HepG2 (cell line): ENCODE results near the gene PANX1. TPM values are rescaled to one million over a fixed set of nuclear protein-coding genes. Genes with fewer than 3 reads are reported as not detected.

Source experiments
- ATAC-seq: fragments of 200-7000 bp; cut with Tn5 transposase; 3 replicates; pipeline ENCODE4 v1.9.1; 2020; ENCODE audit warnings: mild to moderate bottlenecking, moderate library complexity
- BruUV-seq: library from RNA; stranded (reverse); fragments of 400-500 nt; replicated peaks from 2 replicates; lab custom pipeline; 2021; lab: Mats Ljungman, UMichigan
- CTCF ChIA-PET: fragments of 300-600 bp; formaldehyde crosslinking; extraction: SDS; loops from one replicate; lab custom pipeline; 2021; ENCODE audit warnings: low total read pairs, inconsistent platforms, low intra/inter-chr PET ratio; lab: Yijun Ruan, JAX
- POLR2A ChIA-PET: fragments of 350-600 bp; sonication (Branson Sonifier 250); formaldehyde crosslinking; loops from one replicate; lab custom pipeline; 2020; ENCODE audit warnings: antibody characterized with exemption, inconsistent platforms; lab: Yijun Ruan, JAX
- DNase-seq: peaks from one replicate; pipeline ENCODE4 v3.0.0-alpha.2; 2015; ENCODE audit warnings: low spot score
- FAIRE-seq: peaks from 3 replicates; lab custom pipeline; 2011; peaks lifted over from hg19 to GRCh38; lab: Jason Lieb, UNC
- H2AFZ ChIP-seq: one replicate; pipeline ENCODE4 v1.6.1; 2011; ENCODE audit warnings: low read length, inconsistent platforms
- H3K27ac ChIP-seq: fragments of 300-600 bp; 3 replicates; pipeline ENCODE4 v1.8.0; 2011; ENCODE audit warnings: mixed run types, mild to moderate bottlenecking, mixed read lengths, low read length, inconsistent platforms; ENCODE audit not compliant: insufficient read depth; ENCODE audit errors: extremely low read length
- H3K27me3 ChIP-seq, 2 experiments: fragments of 200-600 bp in 1 of 2; 2 replicates in 1 of 2; 3 replicates in 1 of 2; pipeline versions ENCODE4 v1.6.0 to v1.8.0; 2011; ENCODE audit warnings: low read length in 2 of 2, mild to moderate bottlenecking in 2 of 2, moderate library complexity in 2 of 2, inconsistent platforms in 1 of 2; ENCODE audit not compliant: insufficient read depth in 2 of 2, control insufficient read depth in 1 of 2
- H3K36me3 ChIP-seq, 2 experiments: fragments of 200-600 bp in 1 of 2; replicated peaks in 1 of 2; 2 replicates in 1 of 2; 3 replicates in 1 of 2; pipeline versions ENCODE4 v1.5.1 to v1.8.0; 2011; ENCODE audit warnings: low read length in 2 of 2, inconsistent platforms in 1 of 2; ENCODE audit not compliant: insufficient read depth in 2 of 2, control insufficient read depth in 1 of 2
- H3K4me1 ChIP-seq: 2 replicates; pipeline ENCODE4 v1.5.1; 2012; ENCODE audit warnings: low read length, inconsistent platforms; ENCODE audit not compliant: insufficient read depth
- H3K4me2 ChIP-seq: 2 replicates; pipeline ENCODE4 v1.6.0; 2011; ENCODE audit warnings: low read depth, low read length, inconsistent platforms
- H3K4me3 ChIP-seq, 3 experiments: fragments of 200-600 bp in 1 of 3; sonication (generic), shearing (Covaris generic) in 1 of 3; replicated peaks in 1 of 3; 2 replicates each; pipeline ENCODE4 v1.5.1; 2011 to 2016; ENCODE audit warnings: low read length in 3 of 3, inconsistent platforms in 2 of 3, low read depth in 2 of 3, mild to moderate bottlenecking in 2 of 3, control low read depth in 1 of 3, mixed read lengths in 1 of 3; ENCODE audit not compliant: insufficient read depth in 1 of 3
- H3K79me2 ChIP-seq: one replicate; pipeline ENCODE4 v1.6.1; 2011; ENCODE audit warnings: low read length, inconsistent platforms; ENCODE audit not compliant: insufficient read depth
- H3K9ac ChIP-seq: 2 replicates; pipeline ENCODE4 v1.6.0; 2011; ENCODE audit warnings: mild to moderate bottlenecking, low read depth, low read length, inconsistent platforms; ENCODE audit not compliant: insufficient read depth
- H3K9me3 ChIP-seq: 2 replicates; pipeline ENCODE4 v1.5.1; 2012; ENCODE audit warnings: mild to moderate bottlenecking, low read length
- H4K20me1 ChIP-seq: 2 replicates; pipeline ENCODE4 v1.6.0; 2011; ENCODE audit warnings: inconsistent platforms, mild to moderate bottlenecking, low read length, moderate library complexity; ENCODE audit not compliant: insufficient read depth
- KMT2B ChIP-seq: IDR thresholded peaks from 2 replicates; pipeline ENCODE4 v1.6.1; 2016; ENCODE audit warnings: missing genetic modification reagents, missing compliant biosample characterization
- MED13 ChIP-seq: sonication (generic); formaldehyde crosslinking; IDR thresholded peaks from 2 replicates; pipeline ENCODE4 v1.5.0; 2020; ENCODE audit warnings: missing genetic modification reagents
- NKX3-1 ChIP-seq: sonication (generic); formaldehyde crosslinking; IDR thresholded peaks from 2 replicates; pipeline ENCODE4 v1.5.0; 2020; ENCODE audit warnings: missing genetic modification reagents
- ZKSCAN5 ChIP-seq: sonication (generic); formaldehyde crosslinking; IDR thresholded peaks from 2 replicates; pipeline ENCODE4 v1.5.1; 2020; ENCODE audit warnings: mild to moderate bottlenecking, missing genetic modification reagents
- ZNF615 ChIP-seq: sonication (generic); formaldehyde crosslinking; IDR thresholded peaks from 2 replicates; pipeline ENCODE4 v1.5.0; 2020; ENCODE audit warnings: mild to moderate bottlenecking, missing genetic modification reagents, borderline replicate concordance
- ZNF678 ChIP-seq: sonication (generic); formaldehyde crosslinking; IDR thresholded peaks from 2 replicates; pipeline ENCODE4 v1.4.0; 2020; ENCODE audit warnings: mild to moderate bottlenecking, missing genetic modification reagents
- ZNF879 ChIP-seq: sonication (generic); formaldehyde crosslinking; IDR thresholded peaks from 2 replicates; pipeline ENCODE4 v1.8.1; 2023; ENCODE audit warnings: missing genetic modification reagents
- WGBS: methylation state at CpG from one replicate; pipeline ENCODE4 v1.1.6; 2017; ENCODE audit warnings: low lambda C conversion rate; 5-methylcytosine and 5-hydroxymethylcytosine counted together
- in situ Hi-C: cut with HindIII; loops from 2 replicates; pipeline ENCODE4 v1.10.0; 2017; ENCODE audit warnings: low pct_unique_long_range_greater_than_20kb; ENCODE audit not compliant: extremely low pct_ligation_motif_present
- intact Hi-C: fragments of 100-400 bp; cut with micrococcal nuclease; formaldehyde crosslinking; loops from one replicate; pipeline ENCODE4 v1.10.0; 2022; ENCODE audit not compliant: unreplicated experiment
- polyA plus RNA-seq, 8 experiments: library from polyadenylated mRNA; depleted of rRNA in 3 of 8; stranded (reverse) in 7 of 8; unstranded in 1 of 8; fragments of >200 nt; fragmentation: Illumina TruSeq in 4 of 8; extraction: Trizol in 4 of 8; gene quantifications; 2 replicates each; pipeline versions ENCODE4 v1.2.1 to v1.2.3, GENCODE V29; 2011 to 2016; ENCODE audit warnings: low read depth in 4 of 8, missing spikeins in 1 of 8, mixed read lengths in 1 of 8; ENCODE audit not compliant: insufficient read depth in 1 of 8
- total RNA-seq, 5 experiments: library from RNA; depleted of rRNA; stranded (reverse); fragments of >200 nt; fragmentation: Illumina TruSeq; extraction: Trizol; gene quantifications; 2 replicates each; pipeline ENCODE4 v1.2.3, GENCODE V29; 2016; ENCODE audit warnings: low read depth in 1 of 5
- TF ChIP-seq, protein P1 (sequence below): sonication (generic); formaldehyde crosslinking; IDR thresholded peaks from 2 replicates; pipeline ENCODE4 v1.4.0; 2020; ENCODE audit warnings: missing genetic modification reagents
- TF ChIP-seq, protein P2 (sequence below): sonication (generic); formaldehyde crosslinking; IDR thresholded peaks from 2 replicates; pipeline ENCODE4 v1.5.0; 2020; ENCODE audit warnings: mild to moderate bottlenecking, missing genetic modification reagents
- TF ChIP-seq, protein P3 (sequence below): IDR thresholded peaks from 2 replicates; pipeline ENCODE4 v1.4.0; 2020; ENCODE audit warnings: mild to moderate bottlenecking, missing genetic modification reagents
- TF ChIP-seq, protein P4 (sequence below): sonication (generic); formaldehyde crosslinking; IDR thresholded peaks from 2 replicates; pipeline ENCODE4 v1.4.0; 2020; ENCODE audit warnings: missing genetic modification reagents, borderline replicate concordance

Gene PANX1
- total and polyA plus RNA-seq, 2 of the 13 experiments (the other 11 are each of a cell fraction or from before 2014, with no cell fraction given), result 8.3 to 24.8 TPM

DNA sequence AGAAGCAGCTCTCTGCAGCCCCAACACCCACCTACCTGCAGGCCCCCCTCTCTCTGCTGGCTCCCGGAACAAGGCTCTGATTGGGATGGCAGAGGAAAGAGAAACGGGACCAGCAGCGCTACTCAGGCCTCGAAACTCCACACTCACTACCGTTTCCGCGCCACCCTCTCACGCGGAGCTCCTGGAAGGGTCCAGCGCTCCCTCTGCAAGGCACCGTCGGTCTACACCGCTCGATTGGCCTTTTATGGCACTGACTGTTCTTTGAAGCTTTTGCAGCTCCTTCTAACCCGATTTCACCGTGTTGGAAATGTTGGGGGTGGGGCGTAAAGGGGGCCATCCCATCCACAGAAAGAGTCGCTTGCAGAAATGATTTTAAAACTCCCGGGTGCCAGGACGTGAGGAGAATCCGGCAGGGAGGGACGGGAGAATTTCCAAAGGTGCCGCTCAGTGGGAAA, 323 bp upstream of the PANX1 start:
- H2AFZ ChIP-seq, result peak overlapping the region; percentile 35
- CTCF ChIA-PET, result no interaction called here
- H3K4me2 ChIP-seq, result peak overlapping the region; percentile 83
- peak overlapping the region; percentile 87 for H3K27ac ChIP-seq
- peaks cover 10% of the 10 kb centered on the region; the same call in 1 of the 2 replicates for H4K20me1 ChIP-seq
- no peaks in the 10 kb centered on the region for H3K9me3 ChIP-seq
- FAIRE-seq (no peak), ATAC-seq (peak; percentile 53), DNase-seq (no peak)
- peaks cover 37% of the 10 kb centered on the region for H3K79me2 ChIP-seq
- H3K4me3 ChIP-seq, result peak overlapping the region; percentile 90 to 96 (median 94)
- intact Hi-C loops (loop anchor here (2.0 to 10.0 kb wide), 3 partner anchors 24 to 364 kb away; partner anchors contain the start of genes ANKRD49 and MRE11), in situ Hi-C loops (no loop called here)
- peaks cover 43% of the 10 kb centered on the region for H3K4me1 ChIP-seq
- H3K27me3 ChIP-seq, result no peaks in the 10 kb centered on the region; a peak in 1 of 5 replicates
- no peaks in the 10 kb centered on the region for H3K36me3 ChIP-seq
- WGBS, result under 1% methylated on average over 20 of the region's 23 CpGs
- peak overlapping the region; percentile 81 for H3K9ac ChIP-seq
- TSS peak; percentile 67 for BruUV-seq
- POLR2A ChIA-PET, result interaction anchor here (0.5 to 2.7 kb wide), 11 partner anchors 11 to 386 kb away, joined by 3 to 30 read pairs (median 5); partner anchors contain the start of genes ANKRD49, C11orf54, MED17 and MRE11
- TF ChIP-seq KMT2B (CRISPR knock-in tag), result 0 out of 2 replicates have a peak, but pooled peaks have one; percentile 12
- no peak for TF ChIP-seq ZNF879 (CRISPR knock-in tag)
- no peak for TF ChIP-seq NKX3-1 (CRISPR knock-in tag)
- TF ChIP-seq, protein P1, sequence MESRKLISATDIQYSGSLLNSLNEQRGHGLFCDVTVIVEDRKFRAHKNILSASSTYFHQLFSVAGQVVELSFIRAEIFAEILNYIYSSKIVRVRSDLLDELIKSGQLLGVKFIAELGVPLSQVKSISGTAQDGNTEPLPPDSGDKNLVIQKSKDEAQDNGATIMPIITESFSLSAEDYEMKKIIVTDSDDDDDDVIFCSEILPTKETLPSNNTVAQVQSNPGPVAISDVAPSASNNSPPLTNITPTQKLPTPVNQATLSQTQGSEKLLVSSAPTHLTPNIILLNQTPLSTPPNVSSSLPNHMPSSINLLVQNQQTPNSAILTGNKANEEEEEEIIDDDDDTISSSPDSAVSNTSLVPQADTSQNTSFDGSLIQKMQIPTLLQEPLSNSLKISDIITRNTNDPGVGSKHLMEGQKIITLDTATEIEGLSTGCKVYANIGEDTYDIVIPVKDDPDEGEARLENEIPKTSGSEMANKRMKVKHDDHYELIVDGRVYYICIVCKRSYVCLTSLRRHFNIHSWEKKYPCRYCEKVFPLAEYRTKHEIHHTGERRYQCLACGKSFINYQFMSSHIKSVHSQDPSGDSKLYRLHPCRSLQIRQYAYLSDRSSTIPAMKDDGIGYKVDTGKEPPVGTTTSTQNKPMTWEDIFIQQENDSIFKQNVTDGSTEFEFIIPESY (CRISPR knock-in tag), result no peak
- TF ChIP-seq, protein P2, sequence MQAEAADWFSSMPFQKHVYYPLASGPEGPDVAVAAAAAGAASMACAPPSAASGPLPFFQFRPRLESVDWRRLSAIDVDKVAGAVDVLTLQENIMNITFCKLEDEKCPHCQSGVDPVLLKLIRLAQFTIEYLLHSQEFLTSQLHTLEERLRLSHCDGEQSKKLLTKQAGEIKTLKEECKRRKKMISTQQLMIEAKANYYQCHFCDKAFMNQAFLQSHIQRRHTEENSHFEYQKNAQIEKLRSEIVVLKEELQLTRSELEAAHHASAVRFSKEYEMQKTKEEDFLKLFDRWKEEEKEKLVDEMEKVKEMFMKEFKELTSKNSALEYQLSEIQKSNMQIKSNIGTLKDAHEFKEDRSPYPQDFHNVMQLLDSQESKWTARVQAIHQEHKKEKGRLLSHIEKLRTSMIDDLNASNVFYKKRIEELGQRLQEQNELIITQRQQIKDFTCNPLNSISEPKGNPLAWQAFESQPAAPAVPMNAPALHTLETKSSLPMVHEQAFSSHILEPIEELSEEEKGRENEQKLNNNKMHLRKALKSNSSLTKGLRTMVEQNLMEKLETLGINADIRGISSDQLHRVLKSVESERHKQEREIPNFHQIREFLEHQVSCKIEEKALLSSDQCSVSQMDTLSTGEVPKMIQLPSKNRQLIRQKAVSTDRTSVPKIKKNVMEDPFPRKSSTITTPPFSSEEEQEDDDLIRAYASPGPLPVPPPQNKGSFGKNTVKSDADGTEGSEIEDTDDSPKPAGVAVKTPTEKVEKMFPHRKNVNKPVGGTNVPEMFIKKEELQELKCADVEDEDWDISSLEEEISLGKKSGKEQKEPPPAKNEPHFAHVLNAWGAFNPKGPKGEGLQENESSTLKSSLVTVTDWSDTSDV (CRISPR knock-in tag), result no peak
- TF ChIP-seq, protein P3, sequence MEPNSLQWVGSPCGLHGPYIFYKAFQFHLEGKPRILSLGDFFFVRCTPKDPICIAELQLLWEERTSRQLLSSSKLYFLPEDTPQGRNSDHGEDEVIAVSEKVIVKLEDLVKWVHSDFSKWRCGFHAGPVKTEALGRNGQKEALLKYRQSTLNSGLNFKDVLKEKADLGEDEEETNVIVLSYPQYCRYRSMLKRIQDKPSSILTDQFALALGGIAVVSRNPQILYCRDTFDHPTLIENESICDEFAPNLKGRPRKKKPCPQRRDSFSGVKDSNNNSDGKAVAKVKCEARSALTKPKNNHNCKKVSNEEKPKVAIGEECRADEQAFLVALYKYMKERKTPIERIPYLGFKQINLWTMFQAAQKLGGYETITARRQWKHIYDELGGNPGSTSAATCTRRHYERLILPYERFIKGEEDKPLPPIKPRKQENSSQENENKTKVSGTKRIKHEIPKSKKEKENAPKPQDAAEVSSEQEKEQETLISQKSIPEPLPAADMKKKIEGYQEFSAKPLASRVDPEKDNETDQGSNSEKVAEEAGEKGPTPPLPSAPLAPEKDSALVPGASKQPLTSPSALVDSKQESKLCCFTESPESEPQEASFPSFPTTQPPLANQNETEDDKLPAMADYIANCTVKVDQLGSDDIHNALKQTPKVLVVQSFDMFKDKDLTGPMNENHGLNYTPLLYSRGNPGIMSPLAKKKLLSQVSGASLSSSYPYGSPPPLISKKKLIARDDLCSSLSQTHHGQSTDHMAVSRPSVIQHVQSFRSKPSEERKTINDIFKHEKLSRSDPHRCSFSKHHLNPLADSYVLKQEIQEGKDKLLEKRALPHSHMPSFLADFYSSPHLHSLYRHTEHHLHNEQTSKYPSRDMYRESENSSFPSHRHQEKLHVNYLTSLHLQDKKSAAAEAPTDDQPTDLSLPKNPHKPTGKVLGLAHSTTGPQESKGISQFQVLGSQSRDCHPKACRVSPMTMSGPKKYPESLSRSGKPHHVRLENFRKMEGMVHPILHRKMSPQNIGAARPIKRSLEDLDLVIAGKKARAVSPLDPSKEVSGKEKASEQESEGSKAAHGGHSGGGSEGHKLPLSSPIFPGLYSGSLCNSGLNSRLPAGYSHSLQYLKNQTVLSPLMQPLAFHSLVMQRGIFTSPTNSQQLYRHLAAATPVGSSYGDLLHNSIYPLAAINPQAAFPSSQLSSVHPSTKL (CRISPR knock-in tag), result no peak
- TF ChIP-seq MED13, result no peak
- TF ChIP-seq ZKSCAN5 (CRISPR knock-in tag), result no peak
- TF ChIP-seq ZNF615 (CRISPR knock-in tag), result 0 out of 2 replicates have a peak, but pooled peaks have one; percentile 86
- TF ChIP-seq ZNF678 (CRISPR knock-in tag), result no peak
- TF ChIP-seq, protein P4, sequence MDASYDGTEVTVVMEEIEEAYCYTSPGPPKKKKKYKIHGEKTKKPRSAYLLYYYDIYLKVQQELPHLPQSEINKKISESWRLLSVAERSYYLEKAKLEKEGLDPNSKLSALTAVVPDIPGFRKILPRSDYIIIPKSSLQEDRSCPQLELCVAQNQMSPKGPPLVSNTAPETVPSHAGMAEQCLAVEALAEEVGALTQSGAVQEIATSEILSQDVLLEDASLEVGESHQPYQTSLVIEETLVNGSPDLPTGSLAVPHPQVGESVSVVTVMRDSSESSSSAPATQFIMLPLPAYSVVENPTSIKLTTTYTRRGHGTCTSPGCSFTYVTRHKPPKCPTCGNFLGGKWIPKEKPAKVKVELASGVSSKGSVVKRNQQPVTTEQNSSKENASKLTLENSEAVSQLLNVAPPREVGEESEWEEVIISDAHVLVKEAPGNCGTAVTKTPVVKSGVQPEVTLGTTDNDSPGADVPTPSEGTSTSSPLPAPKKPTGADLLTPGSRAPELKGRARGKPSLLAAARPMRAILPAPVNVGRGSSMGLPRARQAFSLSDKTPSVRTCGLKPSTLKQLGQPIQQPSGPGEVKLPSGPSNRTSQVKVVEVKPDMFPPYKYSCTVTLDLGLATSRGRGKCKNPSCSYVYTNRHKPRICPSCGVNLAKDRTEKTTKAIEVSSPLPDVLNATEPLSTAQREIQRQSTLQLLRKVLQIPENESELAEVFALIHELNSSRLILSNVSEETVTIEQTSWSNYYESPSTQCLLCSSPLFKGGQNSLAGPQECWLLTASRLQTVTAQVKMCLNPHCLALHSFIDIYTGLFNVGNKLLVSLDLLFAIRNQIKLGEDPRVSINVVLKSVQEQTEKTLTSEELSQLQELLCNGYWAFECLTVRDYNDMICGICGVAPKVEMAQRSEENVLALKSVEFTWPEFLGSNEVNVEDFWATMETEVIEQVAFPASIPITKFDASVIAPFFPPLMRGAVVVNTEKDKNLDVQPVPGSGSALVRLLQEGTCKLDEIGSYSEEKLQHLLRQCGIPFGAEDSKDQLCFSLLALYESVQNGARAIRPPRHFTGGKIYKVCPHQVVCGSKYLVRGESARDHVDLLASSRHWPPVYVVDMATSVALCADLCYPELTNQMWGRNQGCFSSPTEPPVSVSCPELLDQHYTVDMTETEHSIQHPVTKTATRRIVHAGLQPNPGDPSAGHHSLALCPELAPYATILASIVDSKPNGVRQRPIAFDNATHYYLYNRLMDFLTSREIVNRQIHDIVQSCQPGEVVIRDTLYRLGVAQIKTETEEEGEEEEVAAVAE (CRISPR knock-in tag), result no peak
